K562 (cell line): ENCODE data around the gene ANKRD34A. TPM values are rescaled to one million over a fixed set of nuclear protein-coding genes. Genes with fewer than 3 reads are reported as not detected.

Experiments
- ARNT ChIP-seq, 2 experiments: fragments of 450-650 bp; IDR thresholded peaks; 2 replicates each; pipeline ENCODE4 v1.6.1; 2016; ENCODE audit warnings: mild to moderate bottlenecking in 1 of 2
- EHMT2 ChIP-seq: fragments of 450-650 bp; IDR thresholded peaks from 2 replicates; pipeline ENCODE4 v1.6.1; 2018; ENCODE audit warnings: antibody characterized with exemption
- ELF4 ChIP-seq: fragments of 450-650 bp; formaldehyde crosslinking; IDR thresholded peaks from 2 replicates; pipeline ENCODE4 v1.4.0; 2022; ENCODE audit warnings: missing genetic modification characterization
- POLR3A ChIP-seq: IDR thresholded peaks from 2 replicates; pipeline ENCODE4 v1.6.1; 2011; ENCODE audit warnings: borderline replicate concordance, mild to moderate bottlenecking, moderate library complexity; ENCODE audit not compliant: insufficient read length, insufficient read depth; ENCODE audit errors: extremely low read depth
- polyA plus RNA-seq, 8 experiments: library from polyadenylated mRNA; depleted of rRNA in 4 of 8; stranded (reverse) in 5 of 8; unstranded in 3 of 8; fragments of >200 nt; fragmentation: Nextera tagmentation in 2 of 8; fragmentation: Illumina TruSeq in 1 of 8; extraction: Ambion mirVana in 2 of 8; extraction: Trizol in 1 of 8; gene quantifications; 2 replicates each; pipeline versions ENCODE4 v1.2.1 to v1.2.3, GENCODE V29; 2011 to 2014; ENCODE audit warnings: inconsistent platforms in 1 of 8, missing spikeins in 1 of 8
- total RNA-seq, 7 experiments: library from RNA; depleted of rRNA in 6 of 7; stranded (reverse); fragments of >200 nt in 6 of 7; fragmentation: Illumina TruSeq in 2 of 7; extraction: Trizol in 2 of 7; gene quantifications; 2 replicates each; pipeline versions ENCODE4 v1.2.1 to v1.2.3, GENCODE V29; 2011 to 2021; ENCODE audit warnings: low replicate concordance in 1 of 7
- TF ChIP-seq, protein P1 (sequence below): fragments of 200-600 bp; sonication (generic); IDR thresholded peaks from one replicate; pipeline ENCODE4 v1.6.1; 2012; ENCODE audit warnings: mild to moderate bottlenecking, low read depth, low read length, inconsistent platforms
- TF ChIP-seq, protein P2 (sequence below), 2 experiments: fragments of 150-350 bp in 1 of 2; IDR thresholded peaks; 2 replicates each; pipeline ENCODE4 v1.6.1; 2012 to 2016; ENCODE audit warnings: low read depth in 2 of 2, low read length in 2 of 2, mild to moderate bottlenecking in 1 of 2, moderate library complexity in 1 of 2
- TF ChIP-seq, protein P3 (sequence below), 2 experiments: IDR thresholded peaks; 2 replicates each; pipeline ENCODE4 v1.6.1; 2012; ENCODE audit warnings: improper control_type of control experiment in 2 of 2, low read depth in 2 of 2, low read length in 2 of 2, borderline replicate concordance in 1 of 2
- TF ChIP-seq, protein P4 (sequence below): IDR thresholded peaks from 2 replicates; pipeline ENCODE4 v1.6.1; 2014; ENCODE audit warnings: antibody characterized with exemption

Gene ANKRD34A
- total and polyA plus RNA-seq, 9 of the 15 experiments (the other 6 are each of a cell fraction or from before 2014, with no cell fraction given) = 0.06 to 1.6 (median 0.43) TPM

DNA sequence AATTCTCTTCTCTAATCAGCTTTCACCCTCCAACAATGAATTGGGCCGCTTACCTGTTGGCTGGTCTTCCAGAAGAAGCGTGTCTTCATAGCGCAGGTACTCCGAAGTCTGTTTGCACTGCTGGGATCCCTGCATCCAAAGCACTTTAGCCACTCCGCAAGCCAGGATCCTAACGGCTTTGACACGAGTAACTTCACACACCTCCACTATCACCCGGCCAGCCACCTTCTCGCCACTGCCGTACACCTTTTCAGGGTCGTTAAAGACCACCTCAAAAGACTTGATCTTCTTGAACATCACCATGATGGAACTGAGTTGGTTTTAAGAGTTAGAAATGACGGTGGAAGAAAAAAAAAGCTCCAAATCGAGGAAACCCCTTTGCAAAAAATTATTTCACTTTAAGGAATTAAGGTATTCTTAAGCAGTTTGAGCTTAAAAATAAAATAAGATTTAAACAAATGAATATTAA, 31.6 kb upstream of the ANKRD34A start (continued):
- TF ChIP-seq, protein P1, sequence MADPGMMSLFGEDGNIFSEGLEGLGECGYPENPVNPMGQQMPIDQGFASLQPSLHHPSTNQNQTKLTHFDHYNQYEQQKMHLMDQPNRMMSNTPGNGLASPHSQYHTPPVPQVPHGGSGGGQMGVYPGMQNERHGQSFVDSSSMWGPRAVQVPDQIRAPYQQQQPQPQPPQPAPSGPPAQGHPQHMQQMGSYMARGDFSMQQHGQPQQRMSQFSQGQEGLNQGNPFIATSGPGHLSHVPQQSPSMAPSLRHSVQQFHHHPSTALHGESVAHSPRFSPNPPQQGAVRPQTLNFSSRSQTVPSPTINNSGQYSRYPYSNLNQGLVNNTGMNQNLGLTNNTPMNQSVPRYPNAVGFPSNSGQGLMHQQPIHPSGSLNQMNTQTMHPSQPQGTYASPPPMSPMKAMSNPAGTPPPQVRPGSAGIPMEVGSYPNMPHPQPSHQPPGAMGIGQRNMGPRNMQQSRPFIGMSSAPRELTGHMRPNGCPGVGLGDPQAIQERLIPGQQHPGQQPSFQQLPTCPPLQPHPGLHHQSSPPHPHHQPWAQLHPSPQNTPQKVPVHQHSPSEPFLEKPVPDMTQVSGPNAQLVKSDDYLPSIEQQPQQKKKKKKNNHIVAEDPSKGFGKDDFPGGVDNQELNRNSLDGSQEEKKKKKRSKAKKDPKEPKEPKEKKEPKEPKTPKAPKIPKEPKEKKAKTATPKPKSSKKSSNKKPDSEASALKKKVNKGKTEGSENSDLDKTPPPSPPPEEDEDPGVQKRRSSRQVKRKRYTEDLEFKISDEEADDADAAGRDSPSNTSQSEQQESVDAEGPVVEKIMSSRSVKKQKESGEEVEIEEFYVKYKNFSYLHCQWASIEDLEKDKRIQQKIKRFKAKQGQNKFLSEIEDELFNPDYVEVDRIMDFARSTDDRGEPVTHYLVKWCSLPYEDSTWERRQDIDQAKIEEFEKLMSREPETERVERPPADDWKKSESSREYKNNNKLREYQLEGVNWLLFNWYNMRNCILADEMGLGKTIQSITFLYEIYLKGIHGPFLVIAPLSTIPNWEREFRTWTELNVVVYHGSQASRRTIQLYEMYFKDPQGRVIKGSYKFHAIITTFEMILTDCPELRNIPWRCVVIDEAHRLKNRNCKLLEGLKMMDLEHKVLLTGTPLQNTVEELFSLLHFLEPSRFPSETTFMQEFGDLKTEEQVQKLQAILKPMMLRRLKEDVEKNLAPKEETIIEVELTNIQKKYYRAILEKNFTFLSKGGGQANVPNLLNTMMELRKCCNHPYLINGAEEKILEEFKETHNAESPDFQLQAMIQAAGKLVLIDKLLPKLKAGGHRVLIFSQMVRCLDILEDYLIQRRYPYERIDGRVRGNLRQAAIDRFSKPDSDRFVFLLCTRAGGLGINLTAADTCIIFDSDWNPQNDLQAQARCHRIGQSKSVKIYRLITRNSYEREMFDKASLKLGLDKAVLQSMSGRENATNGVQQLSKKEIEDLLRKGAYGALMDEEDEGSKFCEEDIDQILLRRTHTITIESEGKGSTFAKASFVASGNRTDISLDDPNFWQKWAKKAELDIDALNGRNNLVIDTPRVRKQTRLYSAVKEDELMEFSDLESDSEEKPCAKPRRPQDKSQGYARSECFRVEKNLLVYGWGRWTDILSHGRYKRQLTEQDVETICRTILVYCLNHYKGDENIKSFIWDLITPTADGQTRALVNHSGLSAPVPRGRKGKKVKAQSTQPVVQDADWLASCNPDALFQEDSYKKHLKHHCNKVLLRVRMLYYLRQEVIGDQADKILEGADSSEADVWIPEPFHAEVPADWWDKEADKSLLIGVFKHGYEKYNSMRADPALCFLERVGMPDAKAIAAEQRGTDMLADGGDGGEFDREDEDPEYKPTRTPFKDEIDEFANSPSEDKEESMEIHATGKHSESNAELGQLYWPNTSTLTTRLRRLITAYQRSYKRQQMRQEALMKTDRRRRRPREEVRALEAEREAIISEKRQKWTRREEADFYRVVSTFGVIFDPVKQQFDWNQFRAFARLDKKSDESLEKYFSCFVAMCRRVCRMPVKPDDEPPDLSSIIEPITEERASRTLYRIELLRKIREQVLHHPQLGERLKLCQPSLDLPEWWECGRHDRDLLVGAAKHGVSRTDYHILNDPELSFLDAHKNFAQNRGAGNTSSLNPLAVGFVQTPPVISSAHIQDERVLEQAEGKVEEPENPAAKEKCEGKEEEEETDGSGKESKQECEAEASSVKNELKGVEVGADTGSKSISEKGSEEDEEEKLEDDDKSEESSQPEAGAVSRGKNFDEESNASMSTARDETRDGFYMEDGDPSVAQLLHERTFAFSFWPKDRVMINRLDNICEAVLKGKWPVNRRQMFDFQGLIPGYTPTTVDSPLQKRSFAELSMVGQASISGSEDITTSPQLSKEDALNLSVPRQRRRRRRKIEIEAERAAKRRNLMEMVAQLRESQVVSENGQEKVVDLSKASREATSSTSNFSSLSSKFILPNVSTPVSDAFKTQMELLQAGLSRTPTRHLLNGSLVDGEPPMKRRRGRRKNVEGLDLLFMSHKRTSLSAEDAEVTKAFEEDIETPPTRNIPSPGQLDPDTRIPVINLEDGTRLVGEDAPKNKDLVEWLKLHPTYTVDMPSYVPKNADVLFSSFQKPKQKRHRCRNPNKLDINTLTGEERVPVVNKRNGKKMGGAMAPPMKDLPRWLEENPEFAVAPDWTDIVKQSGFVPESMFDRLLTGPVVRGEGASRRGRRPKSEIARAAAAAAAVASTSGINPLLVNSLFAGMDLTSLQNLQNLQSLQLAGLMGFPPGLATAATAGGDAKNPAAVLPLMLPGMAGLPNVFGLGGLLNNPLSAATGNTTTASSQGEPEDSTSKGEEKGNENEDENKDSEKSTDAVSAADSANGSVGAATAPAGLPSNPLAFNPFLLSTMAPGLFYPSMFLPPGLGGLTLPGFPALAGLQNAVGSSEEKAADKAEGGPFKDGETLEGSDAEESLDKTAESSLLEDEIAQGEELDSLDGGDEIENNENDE = no peak
- TF ChIP-seq EHMT2 = no peak
- TF ChIP-seq, protein P2, sequence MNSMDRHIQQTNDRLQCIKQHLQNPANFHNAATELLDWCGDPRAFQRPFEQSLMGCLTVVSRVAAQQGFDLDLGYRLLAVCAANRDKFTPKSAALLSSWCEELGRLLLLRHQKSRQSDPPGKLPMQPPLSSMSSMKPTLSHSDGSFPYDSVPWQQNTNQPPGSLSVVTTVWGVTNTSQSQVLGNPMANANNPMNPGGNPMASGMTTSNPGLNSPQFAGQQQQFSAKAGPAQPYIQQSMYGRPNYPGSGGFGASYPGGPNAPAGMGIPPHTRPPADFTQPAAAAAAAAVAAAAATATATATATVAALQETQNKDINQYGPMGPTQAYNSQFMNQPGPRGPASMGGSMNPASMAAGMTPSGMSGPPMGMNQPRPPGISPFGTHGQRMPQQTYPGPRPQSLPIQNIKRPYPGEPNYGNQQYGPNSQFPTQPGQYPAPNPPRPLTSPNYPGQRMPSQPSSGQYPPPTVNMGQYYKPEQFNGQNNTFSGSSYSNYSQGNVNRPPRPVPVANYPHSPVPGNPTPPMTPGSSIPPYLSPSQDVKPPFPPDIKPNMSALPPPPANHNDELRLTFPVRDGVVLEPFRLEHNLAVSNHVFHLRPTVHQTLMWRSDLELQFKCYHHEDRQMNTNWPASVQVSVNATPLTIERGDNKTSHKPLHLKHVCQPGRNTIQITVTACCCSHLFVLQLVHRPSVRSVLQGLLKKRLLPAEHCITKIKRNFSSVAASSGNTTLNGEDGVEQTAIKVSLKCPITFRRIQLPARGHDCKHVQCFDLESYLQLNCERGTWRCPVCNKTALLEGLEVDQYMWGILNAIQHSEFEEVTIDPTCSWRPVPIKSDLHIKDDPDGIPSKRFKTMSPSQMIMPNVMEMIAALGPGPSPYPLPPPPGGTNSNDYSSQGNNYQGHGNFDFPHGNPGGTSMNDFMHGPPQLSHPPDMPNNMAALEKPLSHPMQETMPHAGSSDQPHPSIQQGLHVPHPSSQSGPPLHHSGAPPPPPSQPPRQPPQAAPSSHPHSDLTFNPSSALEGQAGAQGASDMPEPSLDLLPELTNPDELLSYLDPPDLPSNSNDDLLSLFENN (IDR thresholded peaks at IDR 0.05; ENCODE audit: low read depth in 2 of 2, low read length in 2 of 2) = 0 out of 4 replicates have a peak, but pooled peaks of 1 of the 2 experiments have one; percentile 14
- no peak for TF ChIP-seq ELF4 (CRISPR knock-in tag)
- TF ChIP-seq POLR3A = no peak
- TF ChIP-seq ARNT (IDR thresholded peaks at IDR 0.05) = peak; percentile 72 to 90; a peak in 3 of 4 replicates
- TF ChIP-seq, protein P3, sequence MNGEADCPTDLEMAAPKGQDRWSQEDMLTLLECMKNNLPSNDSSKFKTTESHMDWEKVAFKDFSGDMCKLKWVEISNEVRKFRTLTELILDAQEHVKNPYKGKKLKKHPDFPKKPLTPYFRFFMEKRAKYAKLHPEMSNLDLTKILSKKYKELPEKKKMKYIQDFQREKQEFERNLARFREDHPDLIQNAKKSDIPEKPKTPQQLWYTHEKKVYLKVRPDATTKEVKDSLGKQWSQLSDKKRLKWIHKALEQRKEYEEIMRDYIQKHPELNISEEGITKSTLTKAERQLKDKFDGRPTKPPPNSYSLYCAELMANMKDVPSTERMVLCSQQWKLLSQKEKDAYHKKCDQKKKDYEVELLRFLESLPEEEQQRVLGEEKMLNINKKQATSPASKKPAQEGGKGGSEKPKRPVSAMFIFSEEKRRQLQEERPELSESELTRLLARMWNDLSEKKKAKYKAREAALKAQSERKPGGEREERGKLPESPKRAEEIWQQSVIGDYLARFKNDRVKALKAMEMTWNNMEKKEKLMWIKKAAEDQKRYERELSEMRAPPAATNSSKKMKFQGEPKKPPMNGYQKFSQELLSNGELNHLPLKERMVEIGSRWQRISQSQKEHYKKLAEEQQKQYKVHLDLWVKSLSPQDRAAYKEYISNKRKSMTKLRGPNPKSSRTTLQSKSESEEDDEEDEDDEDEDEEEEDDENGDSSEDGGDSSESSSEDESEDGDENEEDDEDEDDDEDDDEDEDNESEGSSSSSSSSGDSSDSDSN (IDR thresholded peaks at IDR 0.05; ENCODE audit: borderline replicate concordance in 1 of 2, low read depth in 2 of 2, low read length in 2 of 2) = peak in 1 of 2 experiments; percentile 65; a peak in 1 of 4 replicates
- TF ChIP-seq, protein P4, sequence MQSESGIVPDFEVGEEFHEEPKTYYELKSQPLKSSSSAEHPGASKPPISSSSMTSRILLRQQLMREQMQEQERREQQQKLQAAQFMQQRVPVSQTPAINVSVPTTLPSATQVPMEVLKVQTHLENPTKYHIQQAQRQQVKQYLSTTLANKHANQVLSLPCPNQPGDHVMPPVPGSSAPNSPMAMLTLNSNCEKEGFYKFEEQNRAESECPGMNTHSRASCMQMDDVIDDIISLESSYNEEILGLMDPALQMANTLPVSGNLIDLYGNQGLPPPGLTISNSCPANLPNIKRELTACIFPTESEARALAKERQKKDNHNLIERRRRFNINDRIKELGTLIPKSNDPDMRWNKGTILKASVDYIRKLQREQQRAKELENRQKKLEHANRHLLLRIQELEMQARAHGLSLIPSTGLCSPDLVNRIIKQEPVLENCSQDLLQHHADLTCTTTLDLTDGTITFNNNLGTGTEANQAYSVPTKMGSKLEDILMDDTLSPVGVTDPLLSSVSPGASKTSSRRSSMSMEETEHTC = no peak
